Measurements from ENCODE around the gene GRIA3.

GRIA3 gene

DNA sequence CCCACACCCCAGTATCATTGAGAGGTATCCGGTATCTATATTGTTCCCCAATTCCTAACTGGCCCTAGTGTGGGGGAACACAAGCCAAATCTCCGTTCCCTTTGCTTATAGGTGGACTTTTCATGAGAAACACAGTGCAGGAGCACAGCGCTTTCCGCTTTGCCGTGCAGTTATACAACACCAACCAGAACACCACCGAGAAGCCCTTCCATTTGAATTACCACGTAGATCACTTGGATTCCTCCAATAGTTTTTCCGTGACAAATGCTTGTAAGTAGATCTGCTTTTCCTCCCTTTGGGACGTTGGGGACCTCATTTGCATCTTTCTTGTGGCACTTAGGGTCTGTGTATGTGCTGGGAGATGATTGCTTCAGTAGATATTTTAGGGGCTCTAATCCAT is 1.6 kb downstream of the GRIA3 start:
- no peak for DNase-seq (ENCODE audit: low read depth)
- H3K4me3 ChIP-seq (ENCODE audit: low read depth, low read length) = no peak overlapping the region
- TF ChIP-seq MYC (IDR thresholded peaks at IDR 0.05; ENCODE audit: low read depth, low read length) (no peak), POLR2A (IDR thresholded peaks at IDR 0.05; ENCODE audit: extremely low read depth, insufficient read length) (no peak)
- TF ChIP-seq, protein P1, sequence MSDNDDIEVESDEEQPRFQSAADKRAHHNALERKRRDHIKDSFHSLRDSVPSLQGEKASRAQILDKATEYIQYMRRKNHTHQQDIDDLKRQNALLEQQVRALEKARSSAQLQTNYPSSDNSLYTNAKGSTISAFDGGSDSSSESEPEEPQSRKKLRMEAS (IDR thresholded peaks at IDR 0.05; ENCODE audit: low read depth, low read length) = no peak
- TF ChIP-seq, protein P2, sequence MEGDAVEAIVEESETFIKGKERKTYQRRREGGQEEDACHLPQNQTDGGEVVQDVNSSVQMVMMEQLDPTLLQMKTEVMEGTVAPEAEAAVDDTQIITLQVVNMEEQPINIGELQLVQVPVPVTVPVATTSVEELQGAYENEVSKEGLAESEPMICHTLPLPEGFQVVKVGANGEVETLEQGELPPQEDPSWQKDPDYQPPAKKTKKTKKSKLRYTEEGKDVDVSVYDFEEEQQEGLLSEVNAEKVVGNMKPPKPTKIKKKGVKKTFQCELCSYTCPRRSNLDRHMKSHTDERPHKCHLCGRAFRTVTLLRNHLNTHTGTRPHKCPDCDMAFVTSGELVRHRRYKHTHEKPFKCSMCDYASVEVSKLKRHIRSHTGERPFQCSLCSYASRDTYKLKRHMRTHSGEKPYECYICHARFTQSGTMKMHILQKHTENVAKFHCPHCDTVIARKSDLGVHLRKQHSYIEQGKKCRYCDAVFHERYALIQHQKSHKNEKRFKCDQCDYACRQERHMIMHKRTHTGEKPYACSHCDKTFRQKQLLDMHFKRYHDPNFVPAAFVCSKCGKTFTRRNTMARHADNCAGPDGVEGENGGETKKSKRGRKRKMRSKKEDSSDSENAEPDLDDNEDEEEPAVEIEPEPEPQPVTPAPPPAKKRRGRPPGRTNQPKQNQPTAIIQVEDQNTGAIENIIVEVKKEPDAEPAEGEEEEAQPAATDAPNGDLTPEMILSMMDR (IDR thresholded peaks at IDR 0.05; ENCODE audit: low read depth, low read length) = no peak

DNA sequence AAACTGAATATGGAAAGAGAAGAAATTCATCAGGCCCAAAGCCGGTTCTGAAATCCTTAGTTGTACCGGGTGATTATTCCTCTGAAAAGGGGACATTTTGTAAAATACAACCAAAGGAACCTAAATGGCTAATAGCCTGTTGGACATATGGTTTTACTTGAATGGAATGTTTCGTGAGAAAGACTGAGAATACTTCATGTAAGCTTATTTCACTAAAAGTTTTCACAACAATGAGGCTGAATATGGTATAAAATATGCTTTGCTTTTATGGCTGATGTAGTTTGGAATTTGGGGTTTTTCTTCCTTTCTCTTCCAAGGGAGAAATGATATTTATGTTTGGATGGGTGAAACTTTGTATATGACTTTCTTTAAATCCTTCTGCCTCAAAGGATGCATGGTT is 2.7 kb downstream of the GRIA3 start:
- no peak for DNase-seq (ENCODE audit: low read depth)
- TF ChIP-seq, protein P1 (IDR thresholded peaks at IDR 0.05; ENCODE audit: low read depth, low read length) = no peak
- TF ChIP-seq, protein P2 (IDR thresholded peaks at IDR 0.05; ENCODE audit: low read depth, low read length) = no peak

DNA sequence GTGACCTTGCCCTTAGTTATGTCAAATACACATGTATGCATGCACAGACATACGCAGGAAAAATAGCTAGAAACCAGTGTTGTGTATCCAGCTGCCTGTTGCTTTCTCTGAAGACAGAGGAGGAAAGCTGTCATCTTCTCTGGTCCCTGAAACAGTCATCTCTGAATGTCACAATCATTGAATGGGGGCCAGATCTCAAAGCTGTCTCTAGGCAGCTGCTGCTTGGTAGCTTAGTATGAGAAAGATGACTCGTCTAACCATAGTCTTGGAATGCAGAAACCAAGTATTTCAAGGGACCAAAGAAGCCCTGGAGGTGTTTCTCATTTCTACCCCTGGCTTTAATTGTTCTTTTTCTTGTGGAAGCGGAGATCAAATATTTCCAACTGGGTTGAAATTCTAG is 4.0 kb downstream of the GRIA3 start:
- H3K4me3 ChIP-seq (ENCODE audit: low read depth, low read length) = no peak overlapping the region
- TF ChIP-seq MYC (IDR thresholded peaks at IDR 0.05; ENCODE audit: low read depth, low read length) (no peak), POLR2A (IDR thresholded peaks at IDR 0.05; ENCODE audit: extremely low read depth, insufficient read length) (no peak)
- TF ChIP-seq, protein P1 (IDR thresholded peaks at IDR 0.05; ENCODE audit: low read depth, low read length) = no peak
- TF ChIP-seq, protein P2 (IDR thresholded peaks at IDR 0.05; ENCODE audit: low read depth, low read length) = no peak
- DNase-seq (ENCODE audit: low read depth) = no peak

More for the DNA sequence above, 2.7 kb downstream of the GRIA3 start:
- no peak overlapping the region for H3K4me3 ChIP-seq (ENCODE audit: low read depth, low read length)

DNA sequence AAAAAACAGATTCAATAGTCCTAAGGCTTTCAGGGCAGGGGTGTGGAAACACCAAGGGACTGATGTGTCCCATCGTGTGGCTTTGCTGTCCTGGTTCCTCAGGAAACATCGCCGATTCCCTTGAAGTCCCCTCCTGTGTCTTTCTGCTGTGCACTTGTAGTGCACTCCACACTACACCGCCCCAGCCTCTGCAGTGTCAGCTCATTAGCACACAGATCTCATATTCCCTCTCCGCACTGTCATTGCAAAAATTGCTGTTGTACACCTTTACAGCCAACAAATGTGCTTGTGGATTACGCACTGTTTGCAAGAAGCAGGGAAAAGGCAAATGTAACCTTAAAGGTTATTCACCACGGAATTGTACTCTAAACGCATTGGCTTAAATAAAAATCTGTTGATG is 5.3 kb downstream of the GRIA3 start:
- no peak for DNase-seq (ENCODE audit: low read depth)
- TF ChIP-seq, protein P2 (IDR thresholded peaks at IDR 0.05; ENCODE audit: low read depth, low read length) = no peak
- TF ChIP-seq, protein P1 (IDR thresholded peaks at IDR 0.05; ENCODE audit: low read depth, low read length) = no peak
- no peak for TF ChIP-seq POLR2A (IDR thresholded peaks at IDR 0.05; ENCODE audit: extremely low read depth, insufficient read length)
- no peak for TF ChIP-seq MYC (IDR thresholded peaks at IDR 0.05; ENCODE audit: low read depth, low read length)
- H3K4me3 ChIP-seq (ENCODE audit: low read depth, low read length) = no peak overlapping the region

DNA sequence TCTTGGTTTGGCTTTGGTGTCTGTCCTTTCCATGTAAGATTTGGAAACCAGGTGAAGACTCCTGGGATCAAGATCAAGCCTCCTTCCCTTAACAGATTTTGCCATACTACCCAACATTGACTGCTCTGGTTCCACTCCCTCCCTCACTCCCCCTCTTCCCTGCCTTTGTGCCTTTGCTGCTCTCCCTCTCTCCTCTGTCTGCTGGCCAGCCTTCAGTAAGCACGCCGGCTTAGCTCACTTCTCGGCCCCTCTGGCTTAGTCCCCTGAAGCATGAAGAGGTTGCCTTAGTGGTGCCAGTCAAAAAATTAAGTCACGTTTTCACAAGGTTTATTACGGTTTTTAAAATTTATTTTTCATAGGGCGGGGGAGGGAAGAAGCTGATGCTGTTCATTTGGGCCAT is 6.0 kb downstream of the GRIA3 start:
- no peak overlapping the region for H3K4me3 ChIP-seq (ENCODE audit: low read depth, low read length)
- no peak for DNase-seq (ENCODE audit: low read depth)
- TF ChIP-seq, protein P1 (IDR thresholded peaks at IDR 0.05; ENCODE audit: low read depth, low read length) = no peak
- TF ChIP-seq, protein P2 (IDR thresholded peaks at IDR 0.05; ENCODE audit: low read depth, low read length) = no peak
- TF ChIP-seq POLR2A (IDR thresholded peaks at IDR 0.05; ENCODE audit: extremely low read depth, insufficient read length) = no peak
- no peak for TF ChIP-seq MYC (IDR thresholded peaks at IDR 0.05; ENCODE audit: low read depth, low read length)

DNA sequence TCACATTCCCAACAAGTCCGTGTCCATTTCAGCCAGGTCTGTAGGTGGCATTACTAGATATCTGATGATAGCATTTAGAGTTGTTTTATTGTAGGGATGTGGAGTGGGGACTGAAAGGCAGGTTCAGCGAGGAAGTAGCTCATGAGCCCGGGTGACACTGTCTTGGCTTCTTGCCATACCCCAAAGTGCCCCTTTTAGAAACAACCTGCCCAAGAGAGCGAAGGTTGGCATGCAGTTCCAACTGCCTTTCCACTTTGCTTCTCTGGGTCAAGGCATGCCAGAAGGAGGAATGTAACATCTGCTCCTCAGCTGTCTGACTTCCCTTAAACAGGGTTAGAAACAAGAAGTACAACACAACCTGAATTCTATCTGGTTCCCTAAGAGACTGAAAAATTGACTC is 9.0 kb downstream of the GRIA3 start:
- TF ChIP-seq POLR2A (IDR thresholded peaks at IDR 0.05; ENCODE audit: extremely low read depth, insufficient read length) = no peak
- TF ChIP-seq, protein P2 (IDR thresholded peaks at IDR 0.05; ENCODE audit: low read depth, low read length) = no peak
- TF ChIP-seq, protein P1 (IDR thresholded peaks at IDR 0.05; ENCODE audit: low read depth, low read length) = no peak
- no peak for DNase-seq (ENCODE audit: low read depth)
- no peak overlapping the region for H3K4me3 ChIP-seq (ENCODE audit: low read depth, low read length)

Data from NB4 (cell line).